ENCODE measurements around the gene TBCEL.
A peak's percentile ranks its signal among the peaks of the same experiment; 100 is the strongest.
"Not testable (repeated sequence)": the region's sequence is repeated elsewhere in the genome, so short reads cannot be mapped to it uniquely, and the experiment has no call there.

The TBCEL gene

GRCh38 chr11:121023848-121024751 lies at the start of gene TBCEL:
Gene TBCEL, plus strand, starts transcription at chr11:121024102. Its CDS starts 21,589 bp downstream, at chr11:121045691.
- DNase-seq = peak; percentile 85

- no peak for DNase-seq
Measured at GRCh38 chr11:120974466-120974865, 49.4 kb upstream of the TBCEL start.

GRCh38 chr11:120974965-120975364 lies 48.9 kb upstream of the TBCEL start:
- peak; percentile 7 for DNase-seq

GRCh38 chr11:120977266-120978137 lies 46.4 kb upstream of the TBCEL start:
- peak; percentile 46 for DNase-seq

GRCh38 chr11:120978701-120979100 lies 45.2 kb upstream of the TBCEL start:
- DNase-seq = no peak

GRCh38 chr11:120985718-120986569 lies 38.0 kb upstream of the TBCEL start:
- peak; percentile 48 for DNase-seq

GRCh38 chr11:120988603-120989002 lies 35.3 kb upstream of the TBCEL start:
- no peak for DNase-seq

- no peak for DNase-seq
Measured at GRCh38 chr11:120991830-120992686, 31.8 kb upstream of the TBCEL start.

GRCh38 chr11:120994091-120994859 lies 29.6 kb upstream of the TBCEL start:
- DNase-seq = no peak

- DNase-seq = no peak
Measured at GRCh38 chr11:120995184-120995583, 28.7 kb upstream of the TBCEL start.

GRCh38 chr11:120996973-120997372 lies 26.9 kb upstream of the TBCEL start:
- DNase-seq = no peak

- no peak for DNase-seq
Measured at GRCh38 chr11:120998581-120998980, 25.3 kb upstream of the TBCEL start.

- DNase-seq = no peak
Measured at GRCh38 chr11:121004206-121004840, 19.6 kb upstream of the TBCEL start.

- DNase-seq = no peak
Measured at GRCh38 chr11:121006922-121007321, 17.0 kb upstream of the TBCEL start.

GRCh38 chr11:121008551-121008950 lies 15.4 kb upstream of the TBCEL start:
- DNase-seq = no peak

GRCh38 chr11:121012091-121012490 lies 11.8 kb upstream of the TBCEL start:
- no peak for DNase-seq

GRCh38 chr11:121018746-121019145 lies 5.2 kb upstream of the TBCEL start:
- DNase-seq = no peak

GRCh38 chr11:121021718-121022117 lies 2.2 kb upstream of the TBCEL start:
- not testable (repeated sequence) for DNase-seq

- DNase-seq = no peak
Measured at GRCh38 chr11:121024989-121025388, 1.1 kb downstream of the TBCEL start.

GRCh38 chr11:121029153-121029552 lies 5.3 kb downstream of the TBCEL start:
- no peak for DNase-seq

Measured in fibroblast of skin of right quadriceps (primary cell).